SK-N-MC (cell line): Measurements from ENCODE around the gene POLG.

ENCODE experiments used
- DNase-seq: peaks from one replicate; pipeline ENCODE4 v3.0.0-alpha.2; 2011; ENCODE audit warnings: low read depth, low spot score
- H3K27ac ChIP-seq: fragments of 200-600 bp; sonication (generic); 2 replicates; pipeline ENCODE4 v1.5.1; 2016; ENCODE audit warnings: mixed run types
- H3K36me3 ChIP-seq: fragments of 200-600 bp; sonication (generic); 2 replicates; pipeline ENCODE4 v1.6.1; 2017; ENCODE audit warnings: antibody characterized with exemption, low read length, mixed read lengths; ENCODE audit not compliant: insufficient read depth
- H3K4me3 ChIP-seq: fragments of 200-600 bp; sonication (generic); 2 replicates; pipeline ENCODE4 v1.5.1; 2016
- H3K9ac ChIP-seq: fragments of 200-600 bp; sonication (generic); 2 replicates; pipeline ENCODE4 v1.8.0; 2017; ENCODE audit warnings: mixed run types, mixed read lengths; ENCODE audit not compliant: insufficient read length
- H3K9me3 ChIP-seq: fragments of 200-600 bp; sonication (generic); 2 replicates; pipeline ENCODE4 v1.6.1; 2017; ENCODE audit warnings: low read depth, mild to moderate bottlenecking, antibody characterized with exemption, low read length, moderate library complexity, mixed read lengths
- EZH2 ChIP-seq: fragments of 200-600 bp; sonication (generic); IDR thresholded peaks from one replicate; pipeline ENCODE4 v1.6.1; 2017; ENCODE audit warnings: antibody characterized with exemption
- FOXP2 ChIP-seq: optimal IDR thresholded peaks from 2 replicates; pipeline ENCODE3; 2011; ENCODE audit warnings: mild to moderate bottlenecking, moderate library complexity; ENCODE audit not compliant: insufficient read depth; ENCODE audit errors: extremely low read length, control extremely low read depth
- POLR2AphosphoS5 ChIP-seq: IDR thresholded peaks from 2 replicates; pipeline ENCODE4 v1.6.1; 2012; ENCODE audit warnings: mild to moderate bottlenecking, low read depth, low read length, borderline replicate concordance

The POLG gene

DNA sequence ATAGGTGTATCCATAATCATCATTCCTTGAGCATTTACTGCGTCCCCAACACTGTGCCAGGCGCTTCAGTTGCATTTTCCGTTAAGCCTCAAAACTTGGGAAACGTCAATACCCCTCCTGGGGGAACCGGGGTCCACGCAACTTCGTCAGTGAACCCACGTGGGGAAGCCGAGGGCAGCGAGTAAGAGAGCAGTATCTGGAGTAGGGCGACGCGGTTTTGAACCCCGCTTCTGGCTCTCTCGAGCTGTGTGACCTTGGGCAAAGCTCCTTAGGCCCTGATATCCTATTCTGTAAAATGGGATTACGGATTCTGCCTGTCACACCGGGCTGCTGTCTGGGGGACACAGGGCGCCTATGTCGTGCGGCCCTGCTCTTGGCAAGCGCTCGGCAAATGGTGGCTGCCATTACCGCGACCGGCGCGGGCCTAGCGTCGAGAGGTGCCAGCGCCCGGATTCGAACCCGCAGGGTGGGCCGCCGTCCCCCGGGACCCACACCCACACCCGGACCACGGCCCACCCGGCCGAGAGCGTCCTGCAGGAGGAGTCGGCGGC, 590 bp downstream of the POLG start:
- no peak for DNase-seq
- Histone ChIP-seq H3K9me3 (no peaks in the 10 kb centered on the region), H3K36me3 (peaks cover 44% of the 10 kb centered on the region), H3K27ac (no peak overlapping the region), H3K9ac (peak overlapping the region; percentile 94), H3K4me3 (peak overlapping the region; percentile 95)
- TF ChIP-seq FOXP2 (no peak), EZH2 (no peak), POLR2AphosphoS5 (no peak)

DNA sequence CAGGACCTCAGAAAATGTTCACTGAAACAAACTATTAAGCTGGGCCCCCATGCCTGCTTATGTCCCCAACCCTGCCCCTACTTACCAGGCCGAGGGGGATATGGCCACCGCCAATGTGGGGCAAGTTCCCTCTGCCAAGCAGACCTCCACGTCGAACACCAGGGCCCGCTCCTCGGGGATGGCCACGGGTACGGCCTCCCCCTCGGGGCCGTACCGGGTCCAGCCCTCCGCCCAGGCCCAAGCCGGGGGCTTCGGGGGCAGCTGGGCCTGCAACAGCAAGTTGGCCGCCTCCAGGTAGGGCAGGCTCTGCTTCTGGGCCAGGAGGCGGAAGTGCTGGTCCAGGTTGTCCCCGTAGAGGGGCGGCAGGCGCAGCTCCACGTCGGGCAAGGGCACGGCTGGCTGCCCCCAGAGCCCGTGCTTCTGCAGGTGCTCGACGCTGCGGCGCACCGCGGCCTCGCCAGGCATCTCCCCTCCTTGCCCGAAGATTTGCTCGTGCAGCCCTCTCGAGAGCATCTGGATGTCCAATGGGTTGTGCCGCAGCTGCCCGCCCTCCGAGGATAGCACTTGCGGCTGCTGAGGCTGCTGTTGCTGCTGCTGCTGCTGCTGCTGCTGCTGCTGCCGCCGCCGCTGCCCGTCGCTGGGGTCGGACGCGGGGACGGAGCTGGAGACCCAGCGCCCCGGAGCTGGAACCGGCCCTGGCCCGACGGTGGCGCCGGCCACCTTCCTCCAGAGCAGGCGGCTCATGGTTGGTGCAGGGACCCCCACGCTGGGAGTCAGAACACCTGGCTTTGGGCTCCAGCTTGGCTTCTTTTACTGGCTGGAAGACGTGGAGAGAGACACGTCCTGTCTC, 1.4 kb downstream of the POLG start:
- Histone ChIP-seq H3K4me3 (peak overlapping the region; percentile 95), H3K27ac (no peak overlapping the region), H3K36me3 (peaks cover 52% of the 10 kb centered on the region), H3K9me3 (no peaks in the 10 kb centered on the region), H3K9ac (peak overlapping the region; percentile 94)
- DNase-seq: no peak
- no peak for TF ChIP-seq POLR2AphosphoS5
- no peak for TF ChIP-seq EZH2
- TF ChIP-seq FOXP2: no peak

DNA sequence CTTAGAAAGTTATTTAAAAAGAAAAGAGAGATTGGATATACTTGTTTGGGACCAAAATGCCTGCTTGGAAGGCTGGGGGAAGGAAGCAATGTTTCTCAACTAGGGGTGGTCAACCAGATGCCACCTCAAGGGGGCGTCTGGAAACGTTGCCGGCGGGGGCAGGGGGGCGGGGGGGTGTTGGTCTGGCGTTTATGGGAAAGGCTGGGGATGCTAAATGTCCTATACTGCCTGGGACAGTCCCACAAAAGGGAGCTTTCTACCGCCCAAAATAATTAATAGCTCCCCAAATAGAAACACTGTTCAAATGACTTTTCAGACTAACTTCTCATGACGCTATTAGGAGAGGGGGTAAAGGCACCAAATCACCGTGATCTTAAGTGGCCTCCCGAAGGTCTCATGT, 2.2 kb downstream of the POLG start:
- H3K9me3 ChIP-seq: no peaks in the 10 kb centered on the region
- peak overlapping the region; percentile 69 for H3K9ac ChIP-seq
- TF ChIP-seq EZH2 (no peak), POLR2AphosphoS5 (no peak), FOXP2 (no peak)
- peak overlapping the region; percentile 95 for H3K4me3 ChIP-seq
- no peak overlapping the region for H3K27ac ChIP-seq
- H3K36me3 ChIP-seq: peaks cover 59% of the 10 kb centered on the region
- no peak for DNase-seq

DNA sequence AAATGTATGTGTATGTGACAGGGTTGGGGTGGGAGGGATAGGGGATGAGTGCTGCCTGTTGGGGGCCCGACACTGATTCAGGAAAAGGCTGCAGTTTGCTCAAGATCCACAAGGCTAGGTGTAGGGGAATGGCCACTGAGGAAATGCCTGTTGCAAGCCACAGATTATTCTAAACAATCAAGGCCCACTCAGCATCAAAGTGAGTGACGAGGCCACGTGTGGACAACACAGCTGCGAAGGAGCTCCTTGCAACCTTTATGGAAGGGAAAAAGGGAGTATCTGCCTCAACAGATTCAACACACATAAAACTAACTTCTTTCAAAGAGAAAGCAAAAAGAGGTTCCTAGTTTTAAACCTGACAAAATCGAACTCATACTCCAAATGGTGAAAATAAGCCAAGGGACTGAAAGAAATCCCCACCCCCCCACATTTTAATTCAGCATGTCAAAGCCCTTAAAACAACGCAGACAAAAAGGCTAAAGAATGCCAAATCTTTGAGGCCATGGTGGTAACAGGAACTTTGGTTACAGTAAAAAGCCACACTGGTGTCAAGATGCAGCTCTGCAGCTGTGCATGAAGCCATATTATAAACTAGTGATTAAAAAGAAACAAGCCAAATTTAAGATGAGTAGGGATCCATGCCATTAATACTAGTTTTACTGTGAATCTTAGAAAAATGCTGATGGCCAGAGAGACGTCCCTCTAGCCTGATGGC, 3.6 kb downstream of the POLG start:
- Histone ChIP-seq H3K9ac (peak overlapping the region; percentile 29), H3K27ac (no peak overlapping the region), H3K4me3 (peak overlapping the region; percentile 95; the same call in 1 of the 2 replicates), H3K36me3 (peaks cover 73% of the 10 kb centered on the region), H3K9me3 (no peaks in the 10 kb centered on the region)
- DNase-seq: no peak
- TF ChIP-seq POLR2AphosphoS5 (no peak), FOXP2 (no peak), EZH2 (no peak)

DNA sequence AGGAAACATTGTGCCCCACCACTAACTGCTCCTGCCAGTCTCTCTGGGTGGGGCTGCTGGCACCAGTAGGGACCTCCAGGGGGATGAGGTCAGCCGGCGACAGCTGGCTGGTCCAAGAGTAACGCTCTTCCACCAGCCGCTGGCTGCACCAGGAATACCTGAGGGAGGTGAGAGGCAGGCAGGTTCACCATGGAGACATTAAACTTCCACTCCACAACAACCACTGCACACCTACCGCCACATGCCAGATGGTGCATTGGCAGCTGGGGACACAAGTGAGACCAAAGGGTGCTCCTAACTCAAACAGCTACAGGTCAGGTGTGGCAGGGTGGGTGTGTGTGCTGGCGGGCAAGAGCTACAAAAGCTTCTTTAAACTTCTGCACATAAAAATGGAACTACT, 4.5 kb downstream of the POLG start:
- TF ChIP-seq EZH2 (no peak), FOXP2 (no peak)
- Histone ChIP-seq H3K9me3 (no peaks in the 10 kb centered on the region), H3K36me3 (peaks cover 82% of the 10 kb centered on the region), H3K4me3 (no peak overlapping the region), H3K9ac (no peak overlapping the region), H3K27ac (no peak overlapping the region)
- DNase-seq: no peak

DNA sequence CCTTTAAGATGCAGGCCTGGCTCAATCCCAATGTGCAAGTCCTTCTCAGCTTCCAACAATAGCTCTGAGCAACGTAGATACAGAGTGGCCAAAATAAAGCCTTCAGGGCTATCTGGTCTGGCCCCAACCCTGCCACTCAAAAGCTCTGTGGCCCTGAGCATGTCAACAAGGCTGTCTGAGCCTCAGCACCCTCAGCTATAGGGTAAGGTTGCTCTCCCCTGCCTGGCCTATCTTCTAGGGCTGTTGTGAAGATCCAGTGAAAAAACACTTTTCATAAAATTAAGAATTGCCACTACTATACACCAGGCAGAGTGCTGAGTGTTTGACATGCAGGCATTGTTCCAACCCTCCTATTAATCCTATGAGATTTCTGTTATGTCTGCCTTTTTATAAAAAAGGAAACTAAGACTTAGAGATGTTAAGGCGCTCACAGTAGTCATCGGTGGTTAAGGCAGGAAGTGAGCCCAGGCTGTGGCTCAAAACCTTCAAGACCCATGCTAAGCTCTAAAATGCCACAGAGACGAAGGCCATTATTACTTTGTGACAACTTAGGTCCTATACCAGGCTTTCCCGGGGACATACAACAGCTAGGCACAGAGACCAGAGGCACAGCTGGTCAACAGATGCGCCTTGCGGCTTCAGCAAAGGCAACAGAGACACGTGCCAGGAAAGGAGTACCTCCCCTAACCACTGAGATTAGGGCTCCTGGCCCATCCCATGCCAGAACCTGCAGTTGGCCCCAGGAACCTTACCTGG, 5.1 kb downstream of the POLG start:
- no peak for DNase-seq
- Histone ChIP-seq H3K9ac (no peak overlapping the region), H3K9me3 (no peaks in the 10 kb centered on the region), H3K36me3 (peaks cover 85% of the 10 kb centered on the region), H3K4me3 (no peak overlapping the region), H3K27ac (no peak overlapping the region)
- TF ChIP-seq POLR2AphosphoS5: no peak
- TF ChIP-seq EZH2: no peak
- no peak for TF ChIP-seq FOXP2

DNA sequence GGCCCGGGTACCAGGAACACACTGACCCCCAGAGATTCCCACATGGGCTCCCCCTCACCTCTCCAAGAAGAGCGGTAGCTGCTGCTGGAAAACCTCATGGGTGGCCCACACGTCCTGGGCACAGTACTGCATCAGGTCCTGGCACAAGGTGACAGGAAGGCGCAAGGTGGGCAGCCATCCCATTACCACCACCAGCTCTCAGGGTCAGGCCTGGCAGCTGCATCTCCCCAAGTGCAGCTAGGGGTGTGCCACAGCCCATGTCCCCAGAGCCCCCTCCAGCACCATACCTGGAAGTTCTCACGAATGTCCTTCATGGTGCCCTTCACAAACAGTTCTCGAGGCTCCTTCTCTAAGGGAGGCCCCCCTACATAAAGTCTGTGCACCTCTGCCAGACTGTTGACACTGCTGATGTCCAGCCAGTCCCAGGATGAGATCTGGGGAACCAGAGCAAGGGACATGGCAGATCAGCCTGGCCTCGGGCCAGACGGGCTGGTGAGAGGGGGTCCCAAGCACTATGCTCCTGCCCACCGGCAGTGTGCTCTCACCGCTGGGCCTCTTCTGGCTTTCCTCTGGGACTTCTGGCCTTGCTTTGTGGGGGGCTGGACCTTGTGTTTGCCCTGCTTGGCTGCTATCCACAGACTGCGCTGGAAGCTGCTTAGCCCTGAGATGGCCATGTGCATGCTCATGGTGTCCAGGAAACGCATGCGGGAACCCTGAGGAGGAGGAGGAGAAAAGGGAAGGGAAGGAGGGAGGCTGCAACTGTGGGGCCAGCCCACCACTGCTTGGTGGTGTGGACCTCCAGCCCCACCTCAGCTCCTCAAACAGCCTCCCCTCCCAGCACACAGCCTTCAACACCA, 6.0 kb downstream of the POLG start:
- Histone ChIP-seq H3K36me3 (peaks cover 94% of the 10 kb centered on the region), H3K9ac (no peak overlapping the region), H3K9me3 (no peaks in the 10 kb centered on the region), H3K27ac (no peak overlapping the region), H3K4me3 (no peak overlapping the region)
- no peak for TF ChIP-seq POLR2AphosphoS5
- TF ChIP-seq FOXP2: no peak
- no peak for TF ChIP-seq EZH2
- DNase-seq: no peak
